ENCODE data around the gene CDKL5. TPM values are rescaled to one million over a fixed set of nuclear protein-coding genes. Genes with fewer than 3 reads are reported as not detected.

The CDKL5 gene
- total and polyA plus RNA-seq, 8 donors, result under 0.01 to 21.4 (median 3.5) TPM

- H3K9me3 ChIP-seq, result no peaks in the 10 kb centered on the region
- H3K27ac ChIP-seq, result no peak overlapping the region
- no peaks in the 10 kb centered on the region for H3K4me1 ChIP-seq
- H3K4me3 ChIP-seq, result no peak overlapping the region
- DNase-seq, result no peak
- intact Hi-C loops (cut with DNase I; ENCODE audit: low total_unique reads), result no loop called here
- no peaks in the 10 kb centered on the region for H3K27me3 ChIP-seq
- TF ChIP-seq CTCF (IDR thresholded peaks at IDR 0.05) (no peak), POLR2A (IDR thresholded peaks at IDR 0.05) (no peak), EP300 (IDR thresholded peaks at IDR 0.05) (no peak), POLR2AphosphoS5 (IDR thresholded peaks at IDR 0.05) (no peak)
- H3K36me3 ChIP-seq, result no peaks in the 10 kb centered on the region
- 34 to 86% (median 68%) methylated on average over 3 of the region's 3 CpGs for WGBS, 5 donors
These were observed 133.4 kb downstream of the CDKL5 start for GRCh38 chrX:18558799-18559198.

GRCh38 chrX:18561020-18561419, 135.6 kb downstream of the CDKL5 start:
- intact Hi-C loops (cut with DNase I; ENCODE audit: low total_unique reads), result no loop called here
- H3K27me3 ChIP-seq, result no peaks in the 10 kb centered on the region
- WGBS, 5 donors, result 82 to 93% (median 89%) methylated on average over 1 of the region's 1 CpG
- H3K4me1 ChIP-seq, result no peaks in the 10 kb centered on the region
- TF ChIP-seq CTCF (IDR thresholded peaks at IDR 0.05) (no peak), POLR2A (IDR thresholded peaks at IDR 0.05) (no peak), EP300 (IDR thresholded peaks at IDR 0.05) (no peak), POLR2AphosphoS5 (IDR thresholded peaks at IDR 0.05) (no peak)
- no peaks in the 10 kb centered on the region for H3K9me3 ChIP-seq
- no peaks in the 10 kb centered on the region for H3K36me3 ChIP-seq
- no peak overlapping the region for H3K27ac ChIP-seq
- no peak for DNase-seq
- no peak overlapping the region for H3K4me3 ChIP-seq

- TF ChIP-seq EP300 (IDR thresholded peaks at IDR 0.05), result no peak
- no peak for TF ChIP-seq POLR2A (IDR thresholded peaks at IDR 0.05)
- no peak for TF ChIP-seq POLR2AphosphoS5 (IDR thresholded peaks at IDR 0.05)
- no peak for TF ChIP-seq CTCF (IDR thresholded peaks at IDR 0.05)
- Histone ChIP-seq H3K27ac (no peak overlapping the region), H3K27me3 (no peaks in the 10 kb centered on the region), H3K36me3 (no peaks in the 10 kb centered on the region), H3K4me1 (no peaks in the 10 kb centered on the region), H3K4me3 (no peak overlapping the region), H3K9me3 (no peaks in the 10 kb centered on the region)
- no peak for DNase-seq
- intact Hi-C loops (cut with DNase I; ENCODE audit: low total_unique reads), result no loop called here
- 90 to 100% (median 94%) methylated on average over 1 of the region's 1 CpG for WGBS, 5 donors
These were observed 140.3 kb downstream of the CDKL5 start for GRCh38 chrX:18565727-18566126.

- Histone ChIP-seq H3K4me1 (no peaks in the 10 kb centered on the region), H3K9me3 (no peaks in the 10 kb centered on the region), H3K27ac (no peak overlapping the region), H3K36me3 (no peaks in the 10 kb centered on the region), H3K27me3 (no peaks in the 10 kb centered on the region), H3K4me3 (no peak overlapping the region)
- TF ChIP-seq EP300 (IDR thresholded peaks at IDR 0.05), result no peak
- no peak for TF ChIP-seq POLR2AphosphoS5 (IDR thresholded peaks at IDR 0.05)
- no peak for TF ChIP-seq POLR2A (IDR thresholded peaks at IDR 0.05)
- TF ChIP-seq CTCF (IDR thresholded peaks at IDR 0.05), result no peak
- no peak for DNase-seq
- intact Hi-C loops (cut with DNase I; ENCODE audit: low total_unique reads), result no loop called here
- 75 to 89% (median 77%) methylated on average over 3 of the region's 3 CpGs for WGBS, 5 donors
These were observed 141.3 kb downstream of the CDKL5 start for GRCh38 chrX:18566748-18567147.
